OCI-LY1 (cell line): ENCODE data around the gene PPFIA1.

Experiments
- H2AFZ ChIP-seq: fragments of 200-600 bp; sonication (generic), shearing (Covaris generic); 2 replicates; pipeline ENCODE4 v1.6.0; 2014; ENCODE audit warnings: antibody characterized with exemption, mild to moderate bottlenecking, low read length
- H3F3A ChIP-seq: fragments of 200-600 bp; sonication (generic), shearing (Covaris generic); 2 replicates; pipeline ENCODE4 v1.6.0; 2014; ENCODE audit warnings: mild to moderate bottlenecking, antibody characterized with exemption, low read length, moderate library complexity; ENCODE audit not compliant: insufficient read depth
- H3K27ac ChIP-seq: fragments of 200-600 bp; sonication (generic); 2 replicates; pipeline ENCODE4 v1.5.1; 2014; ENCODE audit warnings: low read length, mixed run types, mild to moderate bottlenecking, low read depth; ENCODE audit not compliant: poor library complexity, severe bottlenecking
- H3K27me3 ChIP-seq: fragments of 200-600 bp; sonication (generic); 2 replicates; pipeline ENCODE4 v1.6.0; 2014; ENCODE audit warnings: antibody characterized with exemption, mild to moderate bottlenecking, low read length, moderate library complexity; ENCODE audit not compliant: insufficient read depth
- H3K36me3 ChIP-seq: fragments of 200-600 bp; sonication (generic); 2 replicates; pipeline ENCODE4 v1.6.1; 2014; ENCODE audit warnings: mild to moderate bottlenecking, antibody characterized with exemption, low read length, moderate library complexity, mixed read lengths; ENCODE audit not compliant: insufficient read depth
- H3K4me1 ChIP-seq: fragments of 200-600 bp; sonication (generic); 2 replicates; pipeline ENCODE4 v1.5.1; 2014; ENCODE audit warnings: mild to moderate bottlenecking, low read length, moderate library complexity; ENCODE audit not compliant: insufficient read depth, severe bottlenecking
- H3K4me2 ChIP-seq: fragments of 200-600 bp; sonication (generic), shearing (Covaris generic); 2 replicates; pipeline ENCODE4 v1.6.1; 2014; ENCODE audit warnings: low read length
- H3K4me3 ChIP-seq: fragments of 200-600 bp; sonication (generic); 2 replicates; pipeline ENCODE4 v1.5.1; 2014; ENCODE audit warnings: low read length, low read depth, mild to moderate bottlenecking, mixed read lengths; ENCODE audit not compliant: poor library complexity, severe bottlenecking
- H3K79me2 ChIP-seq: fragments of 200-600 bp; shearing (Covaris generic); 2 replicates; pipeline ENCODE4 v1.6.1; 2016; ENCODE audit warnings: mixed run types, low read length, mixed read lengths; ENCODE audit not compliant: insufficient read depth
- H3K9ac ChIP-seq: fragments of 200-600 bp; sonication (generic), shearing (Covaris generic); 2 replicates; pipeline ENCODE4 v1.6.1; 2014; ENCODE audit warnings: mild to moderate bottlenecking, low read length, mixed read lengths
- H3K9me2 ChIP-seq: fragments of 200-600 bp; sonication (generic), shearing (Covaris generic); 2 replicates; pipeline ENCODE4 v1.6.1; 2014; ENCODE audit warnings: low read depth, mild to moderate bottlenecking, low read length, mixed read lengths
- H3K9me3 ChIP-seq: fragments of 200-600 bp; shearing (Covaris generic); 2 replicates; pipeline ENCODE4 v1.6.1; 2014; ENCODE audit warnings: low read length, mixed read lengths
- H4K20me1 ChIP-seq: fragments of 200-600 bp; sonication (generic), shearing (Covaris generic); 2 replicates; pipeline ENCODE4 v1.6.0; 2016; ENCODE audit warnings: mild to moderate bottlenecking, low read length; ENCODE audit not compliant: insufficient read depth
- CTCF ChIP-seq: fragments of 200-600 bp; sonication (generic), shearing (Covaris generic); IDR thresholded peaks from 2 replicates; pipeline ENCODE4 v1.5.1; 2017; ENCODE audit warnings: mild to moderate bottlenecking, antibody characterized with exemption, low read length, moderate library complexity, mixed read lengths
- EZH2 ChIP-seq: fragments of 200-600 bp; sonication (generic), shearing (Covaris generic); IDR thresholded peaks from 2 replicates; pipeline ENCODE4 v1.8.0; 2017; ENCODE audit warnings: borderline replicate concordance, mixed run types, mild to moderate bottlenecking, antibody characterized with exemption, low read length, moderate library complexity, mixed read lengths

PPFIA1 gene

GRCh38 chr11:70419307-70420007 lies 149.0 kb downstream of the PPFIA1 start:
- Histone ChIP-seq H3K4me2 (no peak overlapping the region), H4K20me1 (no peaks in the 10 kb centered on the region), H3K4me3 (no peak overlapping the region), H3K9ac (no peak overlapping the region), H3K4me1 (no peaks in the 10 kb centered on the region), H3K9me2 (no peaks in the 10 kb centered on the region), H3K36me3 (no peaks in the 10 kb centered on the region), H3K27me3 (no peaks in the 10 kb centered on the region), H3K79me2 (no peaks in the 10 kb centered on the region), H3F3A (no peaks in the 10 kb centered on the region), H3K27ac (no peak overlapping the region), H3K9me3 (no peaks in the 10 kb centered on the region), H2AFZ (no peak overlapping the region)
- TF ChIP-seq EZH2 = no peak
- no peak for TF ChIP-seq CTCF

GRCh38 chr11:70420008-70420464 lies 149.5 kb downstream of the PPFIA1 start:
- H3K9me3 ChIP-seq = no peaks in the 10 kb centered on the region
- no peaks in the 10 kb centered on the region for H3K4me1 ChIP-seq
- H3K4me2 ChIP-seq = no peak overlapping the region
- H3K9me2 ChIP-seq = no peaks in the 10 kb centered on the region
- no peak overlapping the region for H3K4me3 ChIP-seq
- no peak overlapping the region for H2AFZ ChIP-seq
- H3K27me3 ChIP-seq = no peaks in the 10 kb centered on the region
- no peaks in the 10 kb centered on the region for H3F3A ChIP-seq
- no peaks in the 10 kb centered on the region for H3K36me3 ChIP-seq
- no peaks in the 10 kb centered on the region for H4K20me1 ChIP-seq
- no peak overlapping the region for H3K9ac ChIP-seq
- no peaks in the 10 kb centered on the region for H3K79me2 ChIP-seq
- TF ChIP-seq CTCF (no peak), EZH2 (no peak)
- H3K27ac ChIP-seq = no peak overlapping the region

GRCh38 chr11:70420496-70420895 lies 150.0 kb downstream of the PPFIA1 start:
- Histone ChIP-seq H3K79me2 (no peaks in the 10 kb centered on the region), H3K27ac (no peak overlapping the region), H3K9me3 (no peaks in the 10 kb centered on the region), H2AFZ (no peak overlapping the region), H3K9ac (no peak overlapping the region), H3K4me2 (no peak overlapping the region), H3K4me1 (no peaks in the 10 kb centered on the region), H3K27me3 (no peaks in the 10 kb centered on the region), H3F3A (no peaks in the 10 kb centered on the region), H4K20me1 (no peaks in the 10 kb centered on the region), H3K4me3 (no peak overlapping the region), H3K9me2 (no peaks in the 10 kb centered on the region), H3K36me3 (no peaks in the 10 kb centered on the region)
- TF ChIP-seq CTCF (no peak), EZH2 (no peak)
